ENCODE data around the gene EPOP. TPM values are rescaled to one million over a fixed set of nuclear protein-coding genes. Genes with fewer than 3 reads are reported as not detected.

EPOP gene
- total RNA-seq, 1 donor from 2014 or later = 13.0 TPM

DNA sequence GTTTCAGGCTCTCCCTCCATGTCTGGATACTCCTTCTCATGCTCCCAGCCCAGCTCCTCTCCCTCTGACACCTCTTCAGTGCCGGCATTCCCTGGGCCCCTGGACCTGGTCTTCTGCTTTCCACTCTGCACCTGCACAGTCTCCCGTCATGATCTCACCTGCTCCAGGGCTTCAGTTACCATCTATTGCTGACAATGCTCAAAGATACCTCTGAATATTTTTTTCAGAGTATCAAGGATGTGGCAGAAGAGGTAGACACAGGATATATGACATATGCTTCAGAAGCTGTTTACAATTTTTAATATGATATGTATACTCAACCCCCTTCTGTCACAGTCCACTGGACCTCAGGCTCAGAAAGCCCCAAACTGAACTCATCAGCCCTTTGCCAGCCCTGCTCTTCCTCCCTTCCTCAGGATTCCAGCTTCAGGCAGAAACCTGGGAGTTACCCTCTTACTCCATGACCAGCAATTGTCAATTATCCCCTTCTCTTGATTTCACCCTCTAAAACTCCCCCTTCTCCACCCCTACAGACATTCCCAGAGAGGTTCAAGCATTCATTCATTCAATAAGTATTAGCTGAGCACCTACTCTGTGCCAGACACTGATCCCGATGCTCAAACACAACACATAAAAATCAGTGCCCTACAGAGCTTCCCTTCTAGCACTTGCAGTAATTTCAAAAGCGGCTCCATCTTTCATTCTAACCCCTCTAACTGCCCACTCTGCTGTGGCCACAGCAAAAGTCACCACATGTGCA is 22.5 kb upstream of the EPOP start:
- TF ChIP-seq, protein P1, sequence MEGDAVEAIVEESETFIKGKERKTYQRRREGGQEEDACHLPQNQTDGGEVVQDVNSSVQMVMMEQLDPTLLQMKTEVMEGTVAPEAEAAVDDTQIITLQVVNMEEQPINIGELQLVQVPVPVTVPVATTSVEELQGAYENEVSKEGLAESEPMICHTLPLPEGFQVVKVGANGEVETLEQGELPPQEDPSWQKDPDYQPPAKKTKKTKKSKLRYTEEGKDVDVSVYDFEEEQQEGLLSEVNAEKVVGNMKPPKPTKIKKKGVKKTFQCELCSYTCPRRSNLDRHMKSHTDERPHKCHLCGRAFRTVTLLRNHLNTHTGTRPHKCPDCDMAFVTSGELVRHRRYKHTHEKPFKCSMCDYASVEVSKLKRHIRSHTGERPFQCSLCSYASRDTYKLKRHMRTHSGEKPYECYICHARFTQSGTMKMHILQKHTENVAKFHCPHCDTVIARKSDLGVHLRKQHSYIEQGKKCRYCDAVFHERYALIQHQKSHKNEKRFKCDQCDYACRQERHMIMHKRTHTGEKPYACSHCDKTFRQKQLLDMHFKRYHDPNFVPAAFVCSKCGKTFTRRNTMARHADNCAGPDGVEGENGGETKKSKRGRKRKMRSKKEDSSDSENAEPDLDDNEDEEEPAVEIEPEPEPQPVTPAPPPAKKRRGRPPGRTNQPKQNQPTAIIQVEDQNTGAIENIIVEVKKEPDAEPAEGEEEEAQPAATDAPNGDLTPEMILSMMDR (conservative IDR thresholded peaks at IDR 0.05) = no peak
- H3K4me1 Mint-ChIP-seq = peaks cover 28% of the 10 kb centered on the region
- H3K36me3 Mint-ChIP-seq (ENCODE audit: low read depth) = no peaks in the 10 kb centered on the region
- H3K27ac Mint-ChIP-seq (ENCODE audit: unreplicated experiment) = no peak overlapping the region
- peaks cover 42% of the 10 kb centered on the region for H3K27me3 Mint-ChIP-seq (ENCODE audit: low read depth)
- H3K9me3 Mint-ChIP-seq = no peaks in the 10 kb centered on the region
- no peak overlapping the region for H3K4me3 Mint-ChIP-seq
- DNase-seq (ENCODE audit: low read depth, low spot score) = no peak

DNA sequence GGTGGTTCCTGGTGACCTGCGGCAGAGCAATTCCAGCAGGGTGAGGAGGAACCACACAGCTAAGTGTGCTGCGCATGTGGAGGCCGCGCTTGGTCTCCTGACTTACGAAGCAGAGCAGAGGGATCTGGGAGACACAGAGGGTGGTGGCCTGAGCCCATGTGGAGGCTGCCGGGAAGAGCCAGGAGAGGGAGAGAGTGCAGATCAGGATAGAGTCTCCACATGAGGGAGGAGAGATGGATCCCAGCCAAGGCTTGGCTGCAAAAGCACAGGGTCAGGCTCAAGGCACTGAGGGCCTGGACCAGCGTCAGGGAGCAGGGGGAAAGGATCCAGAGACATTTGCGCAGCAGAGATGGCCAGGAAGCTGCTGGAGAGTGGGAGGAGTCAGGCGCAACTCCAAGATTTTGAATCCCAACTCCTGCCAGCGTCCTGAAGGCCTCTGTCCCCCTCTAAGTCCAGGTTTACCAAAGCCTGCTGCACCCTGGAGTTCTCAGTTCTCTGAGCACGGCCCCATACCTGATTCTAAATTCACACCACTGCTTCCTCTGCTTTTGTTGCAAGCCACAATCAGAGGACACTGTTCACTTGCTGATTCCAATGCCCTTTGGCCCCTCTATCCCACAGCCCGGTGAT is 19.1 kb upstream of the EPOP start:
- Mint-ChIP-seq H3K27me3 (ENCODE audit: low read depth) (peaks cover 21% of the 10 kb centered on the region), H3K4me3 (no peak overlapping the region), H3K9me3 (no peaks in the 10 kb centered on the region), H3K27ac (ENCODE audit: unreplicated experiment) (peak overlapping the region; percentile 80), H3K36me3 (ENCODE audit: low read depth) (no peaks in the 10 kb centered on the region), H3K4me1 (peaks cover 18% of the 10 kb centered on the region)
- DNase-seq (ENCODE audit: low read depth, low spot score) = no peak
- TF ChIP-seq, protein P1 (conservative IDR thresholded peaks at IDR 0.05) = no peak

DNA sequence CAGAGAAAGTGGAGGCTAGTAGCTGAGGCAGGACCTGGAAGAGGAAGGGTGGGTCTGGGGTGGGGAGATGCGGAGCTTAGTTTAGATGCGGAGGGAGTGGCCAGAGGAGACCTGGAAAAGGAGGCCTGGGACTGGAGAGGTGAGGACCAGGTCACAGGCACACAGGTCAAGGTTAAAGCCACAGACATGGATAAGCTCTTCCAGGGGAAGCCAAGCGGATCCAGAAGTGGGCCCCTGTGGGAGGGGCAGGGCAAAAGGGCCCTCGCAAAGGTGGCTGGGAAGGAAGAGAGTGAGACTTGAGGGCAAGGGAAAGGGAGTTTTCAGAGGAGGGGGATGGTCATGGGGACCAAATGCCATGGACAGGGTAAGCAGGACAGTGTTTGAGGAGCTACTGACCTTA is 16.4 kb upstream of the EPOP start:
- DNase-seq (ENCODE audit: low read depth, low spot score) = no peak
- H3K27ac Mint-ChIP-seq (ENCODE audit: unreplicated experiment) = no peak overlapping the region
- TF ChIP-seq, protein P1 (conservative IDR thresholded peaks at IDR 0.05) = no peak
- no peak overlapping the region for H3K4me3 Mint-ChIP-seq
- H3K9me3 Mint-ChIP-seq = no peaks in the 10 kb centered on the region
- H3K36me3 Mint-ChIP-seq (ENCODE audit: low read depth) = no peaks in the 10 kb centered on the region
- H3K27me3 Mint-ChIP-seq (ENCODE audit: low read depth) = peaks cover 4% of the 10 kb centered on the region
- H3K4me1 Mint-ChIP-seq = peaks cover 15% of the 10 kb centered on the region

DNA sequence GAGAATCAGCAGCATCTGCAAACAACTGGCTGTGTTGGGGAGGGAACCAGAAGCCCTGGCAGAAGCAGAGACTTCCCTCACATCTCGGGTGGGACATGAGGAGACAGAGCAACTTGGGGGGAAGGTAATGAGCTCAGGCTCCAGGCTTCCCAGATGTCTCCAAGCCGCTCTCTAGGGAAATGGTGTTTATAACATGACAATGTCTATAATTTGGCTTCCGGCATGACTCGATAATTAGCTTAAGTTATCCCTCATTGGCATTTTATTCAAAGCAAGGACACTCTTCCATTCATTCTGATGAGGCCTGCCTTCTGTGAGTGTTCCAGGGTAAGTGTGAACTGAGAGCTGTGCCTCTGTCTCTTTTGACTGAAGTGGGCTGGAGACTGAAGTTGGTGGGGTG is 15.6 kb upstream of the EPOP start:
- peak overlapping the region; percentile 68 for H3K27ac Mint-ChIP-seq (ENCODE audit: unreplicated experiment)
- TF ChIP-seq, protein P1 (conservative IDR thresholded peaks at IDR 0.05) = no peak
- no peak overlapping the region for H3K4me3 Mint-ChIP-seq
- peaks cover 10% of the 10 kb centered on the region for H3K27me3 Mint-ChIP-seq (ENCODE audit: low read depth)
- DNase-seq (ENCODE audit: low read depth, low spot score) = no peak
- H3K9me3 Mint-ChIP-seq = no peaks in the 10 kb centered on the region
- H3K4me1 Mint-ChIP-seq = peaks cover 15% of the 10 kb centered on the region
- no peaks in the 10 kb centered on the region for H3K36me3 Mint-ChIP-seq (ENCODE audit: low read depth)

GRCh38 chr17:38687286-38687685 is 12.5 kb upstream of the EPOP start:
- peak overlapping the region; percentile 5 for H3K4me3 Mint-ChIP-seq
- TF ChIP-seq, protein P1 (conservative IDR thresholded peaks at IDR 0.05) = no peak
- no peaks in the 10 kb centered on the region for H3K9me3 Mint-ChIP-seq
- no peaks in the 10 kb centered on the region for H3K36me3 Mint-ChIP-seq (ENCODE audit: low read depth)
- DNase-seq (ENCODE audit: low read depth, low spot score) = no peak
- no peak overlapping the region for H3K27ac Mint-ChIP-seq (ENCODE audit: unreplicated experiment)
- no peaks in the 10 kb centered on the region for H3K4me1 Mint-ChIP-seq
- peaks cover 11% of the 10 kb centered on the region for H3K27me3 Mint-ChIP-seq (ENCODE audit: low read depth)
